HL-60 (cell line): ENCODE measurements around the gene PICK1.

ENCODE experiments used
- DNase-seq, 2 experiments: peaks; one replicate each; pipeline ENCODE4 v3.0.0-alpha.2; 2010 to 2020; ENCODE audit warnings: low read depth in 1 of 2, low spot score in 1 of 2
- H3K27ac ChIP-seq: fragments of 250-450 bp; sonication (Bioruptor Pico); replicated peaks from 2 replicates; pipeline ENCODE4 v1.5.1; 2020; ENCODE audit warnings: mild to moderate bottlenecking, moderate library complexity
- H3K27me3 ChIP-seq: fragments of 250-450 bp; sonication (Bioruptor Pico); 2 replicates; pipeline ENCODE4 v1.5.1; 2021; ENCODE audit warnings: mild to moderate bottlenecking, moderate library complexity; ENCODE audit not compliant: insufficient read depth, poor library complexity, severe bottlenecking
- H3K4me3 ChIP-seq: replicated peaks from 2 replicates; pipeline ENCODE4 v1.5.1; 2011; ENCODE audit warnings: mild to moderate bottlenecking, control low read depth, low read length; ENCODE audit not compliant: insufficient read depth
- CTCF ChIP-seq: IDR thresholded peaks from one replicate; pipeline ENCODE4 v1.5.1; 2011; ENCODE audit warnings: low read length, control low read depth, inconsistent platforms; ENCODE audit not compliant: insufficient read depth
- GABPA ChIP-seq: IDR thresholded peaks from 2 replicates; pipeline ENCODE4 v1.6.1; 2012; ENCODE audit warnings: low read depth
- POLR2AphosphoS5 ChIP-seq: IDR thresholded peaks from 2 replicates; pipeline ENCODE4 v1.6.1; 2012; ENCODE audit warnings: low read depth
- SPI1 ChIP-seq: IDR thresholded peaks from 2 replicates; pipeline ENCODE4 v1.6.1; 2012; ENCODE audit warnings: low read depth, mild to moderate bottlenecking, borderline replicate concordance
- TF ChIP-seq, protein P1 (sequence below): IDR thresholded peaks from 2 replicates; pipeline ENCODE4 v1.6.1; 2012; ENCODE audit warnings: low read depth; ENCODE audit not compliant: insufficient replicate concordance

The PICK1 gene

GRCh38 chr22:38027487-38027886, 29.7 kb upstream of the PICK1 start:
- Histone ChIP-seq H3K27ac (no peak overlapping the region), H3K27me3 (no peaks in the 10 kb centered on the region), H3K4me3 (no peak overlapping the region)
- TF ChIP-seq, protein P1, sequence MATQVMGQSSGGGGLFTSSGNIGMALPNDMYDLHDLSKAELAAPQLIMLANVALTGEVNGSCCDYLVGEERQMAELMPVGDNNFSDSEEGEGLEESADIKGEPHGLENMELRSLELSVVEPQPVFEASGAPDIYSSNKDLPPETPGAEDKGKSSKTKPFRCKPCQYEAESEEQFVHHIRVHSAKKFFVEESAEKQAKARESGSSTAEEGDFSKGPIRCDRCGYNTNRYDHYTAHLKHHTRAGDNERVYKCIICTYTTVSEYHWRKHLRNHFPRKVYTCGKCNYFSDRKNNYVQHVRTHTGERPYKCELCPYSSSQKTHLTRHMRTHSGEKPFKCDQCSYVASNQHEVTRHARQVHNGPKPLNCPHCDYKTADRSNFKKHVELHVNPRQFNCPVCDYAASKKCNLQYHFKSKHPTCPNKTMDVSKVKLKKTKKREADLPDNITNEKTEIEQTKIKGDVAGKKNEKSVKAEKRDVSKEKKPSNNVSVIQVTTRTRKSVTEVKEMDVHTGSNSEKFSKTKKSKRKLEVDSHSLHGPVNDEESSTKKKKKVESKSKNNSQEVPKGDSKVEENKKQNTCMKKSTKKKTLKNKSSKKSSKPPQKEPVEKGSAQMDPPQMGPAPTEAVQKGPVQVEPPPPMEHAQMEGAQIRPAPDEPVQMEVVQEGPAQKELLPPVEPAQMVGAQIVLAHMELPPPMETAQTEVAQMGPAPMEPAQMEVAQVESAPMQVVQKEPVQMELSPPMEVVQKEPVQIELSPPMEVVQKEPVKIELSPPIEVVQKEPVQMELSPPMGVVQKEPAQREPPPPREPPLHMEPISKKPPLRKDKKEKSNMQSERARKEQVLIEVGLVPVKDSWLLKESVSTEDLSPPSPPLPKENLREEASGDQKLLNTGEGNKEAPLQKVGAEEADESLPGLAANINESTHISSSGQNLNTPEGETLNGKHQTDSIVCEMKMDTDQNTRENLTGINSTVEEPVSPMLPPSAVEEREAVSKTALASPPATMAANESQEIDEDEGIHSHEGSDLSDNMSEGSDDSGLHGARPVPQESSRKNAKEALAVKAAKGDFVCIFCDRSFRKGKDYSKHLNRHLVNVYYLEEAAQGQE: no peak
- TF ChIP-seq POLR2AphosphoS5: no peak
- no peak for TF ChIP-seq CTCF
- TF ChIP-seq GABPA: no peak
- TF ChIP-seq SPI1: no peak
- DNase-seq: no peak

- TF ChIP-seq CTCF (no peak), SPI1 (no peak), GABPA (no peak), POLR2AphosphoS5 (no peak)
- TF ChIP-seq, protein P1: no peak
- H3K27me3 ChIP-seq: no peaks in the 10 kb centered on the region
- H3K27ac ChIP-seq: no peak overlapping the region
- DNase-seq: no peak
- no peak overlapping the region for H3K4me3 ChIP-seq
These were observed 28.7 kb upstream of the PICK1 start for GRCh38 chr22:38028344-38029130.

DNA sequence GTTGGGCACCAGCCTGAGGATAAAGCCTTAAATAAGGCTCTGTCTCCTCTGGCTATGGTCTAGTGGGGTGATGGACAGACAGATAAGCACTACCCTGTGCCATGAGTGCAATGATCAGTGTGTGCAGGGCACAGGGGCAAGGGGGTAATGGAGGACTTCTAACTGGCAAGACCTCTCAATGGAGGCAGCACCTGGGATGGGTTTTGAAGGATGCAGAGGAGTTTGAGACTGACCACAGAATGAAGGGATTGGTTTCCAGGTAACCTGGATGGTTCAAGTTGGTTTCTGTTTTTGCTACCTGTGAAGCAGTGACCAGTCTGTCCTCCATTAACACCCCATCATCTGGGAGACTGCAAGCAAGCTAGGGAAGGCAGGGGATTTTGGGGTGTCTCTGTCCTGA, 27.8 kb upstream of the PICK1 start:
- TF ChIP-seq POLR2AphosphoS5: no peak
- TF ChIP-seq SPI1: no peak
- TF ChIP-seq, protein P1: no peak
- no peak for TF ChIP-seq CTCF
- TF ChIP-seq GABPA: no peak
- Histone ChIP-seq H3K27ac (no peak overlapping the region), H3K27me3 (no peaks in the 10 kb centered on the region), H3K4me3 (no peak overlapping the region)
- no peak for DNase-seq
